D721Med (cell line): ENCODE measurements around the gene PRRC2C.

Experiments used
- DNase-seq: peaks from one replicate; pipeline ENCODE4 v3.0.0; 2011; ENCODE audit warnings: low spot score; ENCODE audit not compliant: insufficient read length
- FAIRE-seq: peaks from 2 replicates; lab custom pipeline; 2011; peaks lifted over from hg19 to GRCh38; lab: Jason Lieb, UNC
- CTCF ChIP-seq: IDR thresholded peaks from 2 replicates; pipeline ENCODE4 v1.5.1; 2012; ENCODE audit warnings: mild to moderate bottlenecking, control low read depth; ENCODE audit not compliant: insufficient read depth; ENCODE audit errors: missing control alignments

The PRRC2C gene

DNA sequence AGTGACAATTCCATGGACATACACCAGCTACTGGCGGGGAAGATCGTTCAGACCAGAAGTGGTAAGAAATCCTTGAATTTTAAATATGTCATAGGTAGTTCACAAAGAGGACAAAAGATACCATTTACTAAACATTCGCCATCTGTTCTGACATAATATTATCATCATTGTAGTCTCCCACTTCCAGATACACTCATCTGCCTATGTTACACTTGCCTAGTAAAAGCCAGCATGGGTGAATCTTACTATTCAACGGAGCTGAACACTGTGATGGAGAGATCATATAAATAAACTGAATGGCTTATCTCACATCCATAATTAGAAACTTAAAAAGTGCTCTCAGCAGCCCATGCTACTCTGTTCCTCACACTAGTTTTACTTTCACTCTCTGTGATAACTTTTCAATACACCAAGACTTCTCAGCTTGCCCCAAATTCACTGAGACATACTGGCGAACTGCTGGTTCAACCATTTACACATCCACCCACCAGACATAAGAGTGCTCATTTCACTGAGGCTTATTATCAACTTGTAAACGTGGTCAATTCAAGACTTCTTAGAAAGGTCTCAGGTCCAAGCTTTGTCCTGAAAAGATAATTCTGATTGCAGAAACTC is 463 bp upstream of the PRRC2C start:
- TF ChIP-seq CTCF = no peak
- DNase-seq (no peak), FAIRE-seq (no peak)

DNA sequence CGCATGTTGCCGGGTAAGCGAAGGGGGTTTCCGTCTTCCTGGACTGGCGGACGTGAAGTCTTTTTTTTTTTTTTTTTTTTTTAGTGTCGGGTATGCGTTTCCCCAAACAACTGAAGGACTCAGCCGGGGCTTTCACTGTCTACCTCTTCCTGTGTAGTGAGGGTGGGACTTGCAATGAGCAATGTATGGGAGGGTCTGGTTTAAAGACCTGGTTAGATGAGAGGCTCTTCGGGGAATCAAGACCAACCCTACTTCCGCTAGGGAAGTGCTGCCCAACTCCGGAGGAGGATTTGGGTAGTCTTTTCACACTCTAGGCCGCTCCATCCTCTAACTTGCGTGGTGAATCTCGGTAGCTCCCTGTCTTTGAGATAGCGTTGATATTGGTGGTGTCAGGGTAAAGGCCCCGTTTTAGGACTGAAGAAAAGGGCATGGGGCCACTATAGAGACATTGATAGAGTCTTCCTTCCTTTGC is 754 bp downstream of the PRRC2C start:
- TF ChIP-seq CTCF = no peak
- DNase-seq (no peak), FAIRE-seq (no peak)

DNA sequence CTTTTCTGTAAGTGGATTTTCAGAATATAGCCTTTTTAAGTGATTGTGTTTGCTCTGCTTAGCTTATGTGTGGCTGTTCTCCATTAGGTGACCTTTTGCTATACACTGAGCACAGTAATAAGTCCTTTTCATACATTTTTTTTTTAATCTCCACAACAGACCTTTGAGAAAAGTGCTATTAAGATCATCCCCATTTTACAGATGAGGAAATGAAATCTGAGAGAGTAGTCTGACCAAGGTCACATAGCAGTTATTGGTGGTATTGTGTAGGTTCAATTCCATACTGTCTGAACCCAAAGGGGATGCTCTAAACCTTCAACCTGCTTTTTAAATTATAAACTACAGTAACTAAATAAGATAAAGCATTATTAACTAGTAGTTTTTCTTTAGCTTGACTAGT is 1.7 kb downstream of the PRRC2C start:
- FAIRE-seq = peak; percentile 16
- no peak for TF ChIP-seq CTCF

GRCh38 chr1:171488190-171488929 is 3.0 kb downstream of the PRRC2C start:
- FAIRE-seq = peak; percentile 86
- no peak for DNase-seq
- no peak for TF ChIP-seq CTCF

More for the DNA sequence above, 1.7 kb downstream of the PRRC2C start:
- no peak for DNase-seq

GRCh38 chr1:171494076-171494475 is 8.7 kb downstream of the PRRC2C start:
- TF ChIP-seq CTCF = no peak
- no peak for DNase-seq
- FAIRE-seq = no peak

GRCh38 chr1:171495444-171495843 is 10.1 kb downstream of the PRRC2C start:
- no peak for TF ChIP-seq CTCF
- no peak for DNase-seq
- FAIRE-seq = no peak

- FAIRE-seq = no peak
- DNase-seq = no peak
- no peak for TF ChIP-seq CTCF
These were observed 15.0 kb downstream of the PRRC2C start for GRCh38 chr1:171500304-171500703.
